DND-41 (cell line): ENCODE results near the gene CPNE4.

Experiments used
- ATAC-seq: fragments of 200-7000 bp; cut with Tn5 transposase; 3 replicates; pipeline ENCODE4 v1.9.1; 2021; ENCODE audit warnings: low read depth; ENCODE audit not compliant: insufficient read depth
- DNase-seq: peaks from one replicate; pipeline ENCODE4 v3.0.0-alpha.2; 2020
- H2AFZ ChIP-seq: 2 replicates; pipeline ENCODE4 v1.6.0; 2012; ENCODE audit warnings: low read depth, low read length
- H3K27ac ChIP-seq: 2 replicates; pipeline ENCODE4 v1.5.1; 2012; ENCODE audit warnings: low read length, inconsistent platforms
- H3K27me3 ChIP-seq: fragments of 200-600 bp; sonication (generic); 2 replicates; pipeline ENCODE4 v1.6.0; 2012; ENCODE audit warnings: low read length, mild to moderate bottlenecking, inconsistent platforms; ENCODE audit not compliant: insufficient read depth, poor library complexity
- H3K36me3 ChIP-seq: 2 replicates; pipeline ENCODE4 v1.5.1; 2012; ENCODE audit warnings: low read length, inconsistent platforms; ENCODE audit not compliant: insufficient read depth
- H3K4me1 ChIP-seq: 2 replicates; pipeline ENCODE4 v1.5.1; 2012; ENCODE audit warnings: mild to moderate bottlenecking, low read length; ENCODE audit not compliant: insufficient read depth
- H3K4me2 ChIP-seq: 2 replicates; pipeline ENCODE4 v1.6.0; 2012; ENCODE audit warnings: mild to moderate bottlenecking, moderate library complexity, low read length, inconsistent platforms; ENCODE audit not compliant: insufficient read depth
- H3K4me3 ChIP-seq, 2 experiments: fragments of 200-600 bp in 1 of 2; shearing (Covaris generic) in 1 of 2; 2 replicates each; pipeline ENCODE4 v1.5.1; 2012 to 2016; ENCODE audit warnings: inconsistent platforms in 2 of 2, low read length in 2 of 2, mild to moderate bottlenecking in 2 of 2, low read depth in 1 of 2, moderate library complexity in 1 of 2
- H3K79me2 ChIP-seq: 2 replicates; pipeline ENCODE4 v1.6.0; 2012; ENCODE audit warnings: low read length, inconsistent platforms; ENCODE audit not compliant: insufficient read depth
- H3K9ac ChIP-seq: 2 replicates; pipeline ENCODE4 v1.6.0; 2012; ENCODE audit warnings: low read depth, mild to moderate bottlenecking, inconsistent platforms, low read length, moderate library complexity
- H3K9me3 ChIP-seq: 2 replicates; pipeline ENCODE4 v1.5.1; 2012; ENCODE audit warnings: low read length, moderate library complexity, mild to moderate bottlenecking, inconsistent platforms; ENCODE audit not compliant: insufficient read depth, severe bottlenecking
- H4K20me1 ChIP-seq: 2 replicates; pipeline ENCODE4 v1.6.0; 2012; ENCODE audit warnings: low read length; ENCODE audit not compliant: insufficient read depth
- EZH2 ChIP-seq: IDR thresholded peaks from 3 replicates; pipeline ENCODE4 v1.6.1; 2012; ENCODE audit warnings: borderline replicate concordance, low read depth, mild to moderate bottlenecking, moderate library complexity, low read length, inconsistent platforms; ENCODE audit not compliant: severe bottlenecking
- TF ChIP-seq, protein P1 (sequence below): IDR thresholded peaks from 2 replicates; pipeline ENCODE4 v1.5.1; 2012; ENCODE audit warnings: borderline replicate concordance, low read length, moderate library complexity, mild to moderate bottlenecking; ENCODE audit not compliant: poor library complexity, severe bottlenecking; ENCODE audit errors: extremely low read depth

The CPNE4 gene

DNA sequence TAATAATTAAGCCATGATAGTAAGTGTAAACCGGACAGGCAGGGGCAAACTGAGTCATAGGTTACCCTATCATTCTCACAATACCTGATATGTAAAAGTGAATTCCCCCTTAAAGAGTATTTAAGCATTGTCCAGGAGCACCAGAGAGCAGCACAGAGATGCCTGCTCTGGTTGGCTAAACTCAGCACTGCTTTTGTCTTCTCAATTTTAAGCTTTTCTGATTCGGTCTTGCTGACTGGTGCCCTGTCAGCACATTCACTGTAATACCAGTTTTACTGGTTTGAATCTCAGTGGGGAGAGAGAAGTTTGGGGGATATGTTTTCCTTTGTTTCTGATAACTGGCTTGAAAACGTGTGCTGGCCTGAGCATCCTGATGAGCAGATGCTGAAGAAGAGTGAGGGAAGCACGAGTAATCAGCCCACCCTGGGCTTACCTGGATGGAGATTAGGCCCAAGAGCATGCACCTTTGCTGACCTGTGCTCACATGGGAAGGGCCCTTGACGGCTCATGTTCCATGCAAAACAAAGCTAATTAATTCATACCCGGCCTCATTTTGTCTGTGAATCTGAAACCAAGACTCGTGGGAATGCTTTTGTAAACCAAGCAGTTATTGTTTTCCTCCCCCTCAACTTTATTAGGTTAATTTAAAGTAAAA lies 323.6 kb downstream of the CPNE4 start:
- Histone ChIP-seq H3K9ac (no peak overlapping the region), H3K79me2 (no peaks in the 10 kb centered on the region), H4K20me1 (no peaks in the 10 kb centered on the region), H3K9me3 (no peaks in the 10 kb centered on the region), H2AFZ (no peak overlapping the region), H3K4me3 (no peak overlapping the region), H3K4me2 (no peak overlapping the region), H3K36me3 (no peaks in the 10 kb centered on the region), H3K27ac (no peak overlapping the region), H3K27me3 (peaks cover 8% of the 10 kb centered on the region), H3K4me1 (no peaks in the 10 kb centered on the region)
- DNase-seq (no peak), ATAC-seq (no peak)
- TF ChIP-seq EZH2 = no peak
- TF ChIP-seq, protein P1, sequence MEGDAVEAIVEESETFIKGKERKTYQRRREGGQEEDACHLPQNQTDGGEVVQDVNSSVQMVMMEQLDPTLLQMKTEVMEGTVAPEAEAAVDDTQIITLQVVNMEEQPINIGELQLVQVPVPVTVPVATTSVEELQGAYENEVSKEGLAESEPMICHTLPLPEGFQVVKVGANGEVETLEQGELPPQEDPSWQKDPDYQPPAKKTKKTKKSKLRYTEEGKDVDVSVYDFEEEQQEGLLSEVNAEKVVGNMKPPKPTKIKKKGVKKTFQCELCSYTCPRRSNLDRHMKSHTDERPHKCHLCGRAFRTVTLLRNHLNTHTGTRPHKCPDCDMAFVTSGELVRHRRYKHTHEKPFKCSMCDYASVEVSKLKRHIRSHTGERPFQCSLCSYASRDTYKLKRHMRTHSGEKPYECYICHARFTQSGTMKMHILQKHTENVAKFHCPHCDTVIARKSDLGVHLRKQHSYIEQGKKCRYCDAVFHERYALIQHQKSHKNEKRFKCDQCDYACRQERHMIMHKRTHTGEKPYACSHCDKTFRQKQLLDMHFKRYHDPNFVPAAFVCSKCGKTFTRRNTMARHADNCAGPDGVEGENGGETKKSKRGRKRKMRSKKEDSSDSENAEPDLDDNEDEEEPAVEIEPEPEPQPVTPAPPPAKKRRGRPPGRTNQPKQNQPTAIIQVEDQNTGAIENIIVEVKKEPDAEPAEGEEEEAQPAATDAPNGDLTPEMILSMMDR = no peak

DNA sequence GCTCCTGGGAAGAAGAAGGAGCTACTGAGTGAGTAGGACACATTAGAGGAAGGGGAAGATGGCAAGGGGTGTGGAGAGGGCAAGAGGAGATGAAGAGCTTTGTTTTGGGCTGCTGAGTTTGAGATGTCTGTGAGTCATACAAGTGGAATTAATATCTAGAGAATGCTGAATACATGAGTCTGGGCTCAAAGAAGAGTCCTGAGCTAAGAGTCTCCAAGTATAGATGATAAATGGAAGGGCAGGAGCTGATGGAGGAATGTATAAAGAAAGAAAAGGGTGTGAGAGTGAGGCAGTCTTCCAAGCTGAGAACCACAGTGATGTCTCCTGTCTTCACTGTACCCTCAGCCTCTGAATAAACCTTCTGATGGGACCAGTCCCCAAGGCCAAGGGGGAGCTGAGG lies 326.6 kb downstream of the CPNE4 start:
- Histone ChIP-seq H3K79me2 (no peaks in the 10 kb centered on the region), H3K9ac (no peak overlapping the region), H3K36me3 (no peaks in the 10 kb centered on the region), H2AFZ (no peak overlapping the region), H4K20me1 (no peaks in the 10 kb centered on the region), H3K4me3 (no peak overlapping the region), H3K9me3 (no peaks in the 10 kb centered on the region), H3K4me1 (no peaks in the 10 kb centered on the region), H3K4me2 (no peak overlapping the region), H3K27ac (no peak overlapping the region), H3K27me3 (peaks cover 13% of the 10 kb centered on the region)
- TF ChIP-seq EZH2 = no peak
- TF ChIP-seq, protein P1 = no peak
- no peak for DNase-seq
- no peak for ATAC-seq

DNA sequence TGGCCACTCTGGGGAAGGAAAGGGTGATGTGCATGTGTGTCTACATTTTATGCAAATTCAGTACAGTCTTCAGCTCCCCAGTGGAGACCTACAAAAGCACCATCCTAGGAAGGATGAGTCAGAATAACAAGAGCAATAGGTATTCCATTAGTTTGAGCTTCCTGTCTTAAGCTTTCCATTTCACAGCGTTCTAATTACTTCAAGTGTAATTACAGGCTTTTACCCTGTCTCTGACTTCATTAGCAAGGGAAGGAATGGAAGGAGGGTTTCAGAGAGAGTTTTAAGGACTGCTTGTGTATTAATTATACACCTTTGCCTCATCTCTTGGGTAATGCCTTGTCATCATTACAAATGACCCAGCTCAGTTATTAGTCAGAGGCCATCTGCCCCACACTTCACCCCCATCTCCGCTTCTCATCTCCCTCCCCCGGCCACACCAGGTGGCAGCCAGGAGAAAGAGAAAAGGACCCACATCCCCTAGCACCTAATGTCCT lies 329.2 kb downstream of the CPNE4 start:
- no peaks in the 10 kb centered on the region for H3K79me2 ChIP-seq
- TF ChIP-seq EZH2 = no peak
- TF ChIP-seq, protein P1 = no peak
- H3K27me3 ChIP-seq = peaks cover 11% of the 10 kb centered on the region
- no peak overlapping the region for H3K4me3 ChIP-seq
- no peaks in the 10 kb centered on the region for H3K36me3 ChIP-seq
- H4K20me1 ChIP-seq = no peaks in the 10 kb centered on the region
- DNase-seq = no peak
- H3K4me1 ChIP-seq = no peaks in the 10 kb centered on the region
- H3K9ac ChIP-seq = no peak overlapping the region
- no peak overlapping the region for H2AFZ ChIP-seq
- H3K9me3 ChIP-seq = no peaks in the 10 kb centered on the region
- no peak for ATAC-seq
- no peak overlapping the region for H3K4me2 ChIP-seq
- no peak overlapping the region for H3K27ac ChIP-seq

DNA sequence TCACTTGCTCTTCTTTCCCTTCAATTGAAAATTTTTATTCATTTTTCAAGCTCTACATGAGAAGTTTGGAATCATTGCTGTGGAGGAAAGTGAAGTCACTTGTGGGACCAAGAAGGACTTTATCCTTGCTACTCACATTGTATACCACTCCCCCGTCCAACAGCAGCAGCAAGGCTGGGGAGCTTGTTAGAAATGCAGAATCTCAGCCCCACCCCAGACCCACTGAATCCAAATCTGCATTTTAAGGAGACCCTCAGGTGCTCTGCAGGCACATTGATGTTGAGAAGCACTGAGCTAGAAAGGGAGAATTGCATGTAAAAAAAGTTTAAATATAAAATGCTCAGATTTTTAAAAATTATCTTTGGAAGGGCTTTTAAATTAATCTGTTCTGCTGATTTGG lies 329.7 kb downstream of the CPNE4 start:
- Histone ChIP-seq H2AFZ (no peak overlapping the region), H3K9ac (no peak overlapping the region), H3K27me3 (peaks cover 9% of the 10 kb centered on the region), H3K9me3 (no peaks in the 10 kb centered on the region), H3K36me3 (no peaks in the 10 kb centered on the region), H3K4me1 (no peaks in the 10 kb centered on the region), H3K79me2 (no peaks in the 10 kb centered on the region), H3K4me3 (no peak overlapping the region), H4K20me1 (no peaks in the 10 kb centered on the region), H3K27ac (no peak overlapping the region), H3K4me2 (no peak overlapping the region)
- DNase-seq (no peak), ATAC-seq (no peak)
- TF ChIP-seq EZH2 = no peak
- TF ChIP-seq, protein P1 = no peak
